Measurements from ENCODE around the gene NDUFV1.
"Not testable (repeated sequence)": the region's sequence is repeated elsewhere in the genome, so short reads cannot be mapped to it uniquely, and the experiment has no call there.

Gene NDUFV1

DNA sequence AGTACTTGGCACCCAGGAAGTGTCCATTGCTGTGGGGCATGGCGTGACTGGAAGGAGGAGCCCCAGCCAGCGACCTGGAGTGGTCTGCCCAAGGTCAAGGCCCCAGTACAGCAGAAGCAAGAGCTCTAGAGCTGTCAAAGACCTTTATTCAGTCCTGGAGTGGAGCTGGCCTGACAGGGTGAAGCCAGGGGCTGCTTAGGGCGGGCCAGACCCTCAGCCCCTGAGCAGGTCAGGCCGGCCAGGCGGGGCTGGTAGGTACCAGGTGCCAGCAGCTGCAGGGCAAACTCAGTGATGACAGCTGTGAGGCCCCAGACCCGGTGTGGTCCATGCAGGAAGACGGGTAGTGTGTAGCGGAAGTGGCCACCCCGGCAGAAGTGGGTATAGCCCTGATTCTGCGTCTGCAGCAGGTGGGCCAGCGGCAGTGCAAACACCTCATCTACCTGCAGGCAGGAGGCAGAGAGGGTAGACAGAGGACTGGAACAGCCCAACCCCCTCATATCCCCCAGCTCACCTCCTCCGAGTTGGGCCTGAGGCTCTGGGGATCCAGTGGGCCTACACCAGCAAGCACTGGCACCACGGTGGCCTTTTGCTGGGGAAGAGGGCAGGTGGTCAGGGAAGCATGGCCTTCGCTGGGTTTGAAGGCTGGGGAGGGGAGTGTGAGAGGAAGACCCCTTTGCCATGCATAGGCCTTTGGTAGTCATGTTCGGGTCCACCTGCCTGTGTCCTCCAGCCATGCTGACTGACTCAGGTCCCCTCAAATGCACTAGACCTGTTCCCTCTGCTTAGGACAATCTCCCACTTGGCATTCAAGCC, 21.3 kb downstream of the NDUFV1 start:
- DNase-seq (ENCODE audit: low read depth in 2 of 2), result no peak

DNA sequence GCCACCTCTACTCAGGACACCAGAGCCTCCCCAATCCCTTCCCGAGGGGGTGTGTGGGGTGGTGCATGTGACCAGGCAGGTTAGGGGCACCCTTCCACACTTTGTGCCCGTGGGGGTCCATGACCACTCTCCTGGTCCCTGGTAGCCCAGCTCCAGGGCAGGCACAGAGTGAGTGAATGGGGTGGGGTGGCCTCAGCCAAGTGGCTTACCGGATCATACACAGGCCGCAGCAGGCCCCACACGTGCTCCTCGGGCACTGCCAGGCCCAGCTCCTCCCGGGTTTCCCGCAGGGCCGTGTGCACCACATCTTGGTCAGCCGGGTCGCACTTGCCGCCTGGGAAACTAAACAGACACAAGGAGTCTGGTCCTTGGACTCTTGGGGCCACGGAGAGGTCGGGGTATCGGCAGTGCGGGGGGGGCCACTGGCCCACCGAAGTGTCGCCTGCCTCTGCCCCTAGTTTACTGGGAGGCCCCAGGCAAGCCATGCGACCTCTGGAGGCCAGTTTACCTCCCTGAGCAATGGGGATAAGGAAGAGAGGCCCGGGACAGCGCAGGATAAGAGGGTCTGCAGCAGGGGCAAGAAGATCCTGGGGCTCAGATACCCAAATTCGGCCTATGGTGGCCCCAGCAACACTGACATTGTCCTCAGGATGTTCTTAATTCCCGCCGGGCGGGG, 22.1 kb downstream of the NDUFV1 start:
- DNase-seq (ENCODE audit: low read depth in 2 of 2), result no peak

DNA sequence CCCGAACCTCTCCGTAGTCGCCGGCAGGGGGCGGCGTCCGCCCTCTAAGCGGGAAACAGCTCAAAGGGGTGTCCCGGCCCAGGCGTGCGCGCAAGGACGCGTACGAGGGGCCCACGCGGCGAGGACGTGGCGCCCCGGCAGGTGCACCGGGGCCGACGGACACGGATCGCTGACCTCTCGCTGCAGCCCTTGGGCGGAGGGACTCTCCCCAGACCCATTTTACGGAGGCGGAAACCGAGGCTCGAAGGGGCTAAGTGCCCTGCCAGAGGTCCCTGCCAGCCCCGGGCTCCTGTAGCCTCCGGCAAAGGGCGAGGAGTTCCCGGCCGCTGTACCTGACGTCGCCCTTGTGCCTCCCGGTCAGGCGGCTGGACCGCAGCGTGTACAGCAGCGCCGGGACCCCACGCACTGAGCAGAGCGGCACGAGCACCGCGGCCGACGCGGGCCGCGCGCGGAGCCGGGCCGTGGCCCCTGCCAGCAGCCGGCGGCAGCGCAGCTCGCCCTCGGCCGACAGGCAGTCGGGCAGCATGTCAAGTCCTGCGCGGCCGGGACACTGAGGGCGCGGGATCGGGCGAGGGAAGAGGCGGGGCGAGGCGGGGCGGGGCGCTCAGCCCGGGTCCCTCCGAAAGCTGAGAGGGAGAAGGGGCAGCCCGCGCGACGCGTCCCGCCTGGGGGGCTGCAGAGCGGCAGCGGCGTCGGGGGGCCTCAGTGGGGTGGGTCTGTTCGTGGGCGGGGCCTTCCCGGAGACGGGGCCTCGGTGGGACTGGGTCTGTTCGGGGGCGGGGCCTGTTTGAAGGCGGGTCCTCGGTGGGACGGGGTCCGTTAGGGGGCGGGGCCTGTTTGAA, 22.9 kb downstream of the NDUFV1 start, which contains the start of gene NUDT8:
TSS of gene NUDT8 (minus strand) at position 552 of the 842 bp plus-strand sequence. CDS start at position 526, 26 bp downstream.
- peak; percentile 32 to 37 for DNase-seq (ENCODE audit: low read depth in 2 of 2)

DNA sequence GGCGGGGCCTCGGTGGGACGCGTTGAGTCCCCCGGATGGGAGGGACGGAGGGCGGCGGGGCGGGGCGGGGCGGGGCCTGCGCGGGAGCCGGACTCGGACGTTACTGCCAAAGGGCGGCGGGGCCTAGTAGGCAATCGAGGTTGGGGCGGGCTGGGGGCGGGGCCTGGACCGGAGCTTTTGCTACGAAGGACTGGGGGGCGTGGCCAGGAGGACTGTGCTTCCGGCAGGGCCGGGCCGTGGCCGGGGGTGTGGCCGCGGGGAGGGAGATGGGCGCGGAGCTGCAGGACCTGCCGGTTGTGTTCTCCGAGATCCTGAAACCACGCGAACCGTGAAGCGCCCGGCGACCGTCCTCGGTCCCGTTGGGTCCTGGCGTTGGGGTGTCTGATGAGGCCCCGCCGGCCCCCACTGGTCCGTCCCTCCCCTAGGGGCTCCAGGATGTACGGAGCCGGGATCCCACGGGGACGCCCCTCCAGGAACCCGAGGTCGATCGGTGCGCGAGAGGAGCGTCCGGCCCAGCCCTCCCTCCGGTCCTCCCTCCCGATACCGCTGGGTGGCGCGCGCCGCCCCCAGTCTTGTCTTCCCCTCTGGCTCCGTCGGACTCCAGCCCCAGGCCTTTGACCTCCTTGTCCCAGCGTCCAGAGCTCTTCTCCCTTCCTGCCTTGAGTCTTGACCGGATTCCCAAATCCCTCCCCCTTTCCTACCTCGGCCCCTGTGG, 23.6 kb downstream of the NDUFV1 start:
- DNase-seq (ENCODE audit: low read depth in 2 of 2), result peak; percentile 92

DNA sequence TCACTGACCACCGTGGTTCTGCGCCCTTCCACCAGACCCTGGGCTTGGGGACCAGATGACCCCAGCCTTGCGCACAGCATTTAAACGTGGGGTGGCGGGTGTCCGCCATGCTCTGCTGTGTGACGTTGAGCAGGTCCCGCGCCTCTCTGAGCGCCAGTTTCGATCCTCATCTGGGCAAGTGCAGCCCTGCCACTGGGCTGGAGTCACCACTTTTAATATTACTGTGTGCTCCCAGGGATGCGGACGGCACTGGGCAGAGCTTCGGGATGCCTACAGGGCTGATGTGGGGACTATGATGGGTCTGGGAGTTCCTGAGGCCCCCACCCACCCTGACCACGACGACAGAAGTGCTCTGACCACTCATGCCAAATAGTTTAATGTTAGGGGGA, 24.2 kb downstream of the NDUFV1 start:
- no peak for DNase-seq (ENCODE audit: low read depth in 2 of 2)

DNA sequence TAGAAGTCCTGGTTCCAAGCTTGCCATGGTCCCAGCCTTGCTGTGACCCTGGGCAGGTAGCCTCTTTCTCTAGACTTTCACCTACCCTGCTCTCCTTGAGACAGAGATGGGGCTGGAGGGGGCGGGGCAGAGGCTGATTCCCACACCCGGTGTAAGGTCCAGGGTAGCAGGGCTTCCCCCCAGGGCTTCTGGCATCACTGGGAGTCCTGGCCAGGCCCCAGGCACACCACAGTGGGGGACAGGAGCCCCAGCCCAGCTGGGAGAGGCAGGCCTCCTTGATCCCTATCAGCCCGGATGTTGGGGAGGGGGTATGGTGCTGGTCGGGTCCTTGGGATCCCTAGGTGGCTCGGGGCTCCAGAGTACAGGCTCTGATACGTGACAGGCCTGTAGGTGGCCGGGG, 24.7 kb downstream of the NDUFV1 start:
- DNase-seq (ENCODE audit: low read depth in 2 of 2), result no peak

DNA sequence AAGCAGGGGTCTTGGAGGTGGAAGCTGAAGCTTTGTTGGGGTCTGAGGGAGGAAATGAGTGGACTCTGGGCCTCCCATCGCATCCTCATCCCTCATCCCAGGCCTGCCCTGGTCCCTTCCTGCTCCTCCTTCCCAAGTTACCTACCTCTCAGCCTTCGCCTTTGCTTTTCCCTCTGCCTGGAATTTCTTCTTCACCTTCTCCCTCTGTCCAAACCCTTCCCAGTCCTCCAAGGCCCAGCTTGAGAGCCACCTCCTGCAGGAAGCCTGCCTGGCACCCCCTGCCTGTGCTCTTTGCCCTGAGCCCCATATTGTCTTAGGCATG, 25.1 kb downstream of the NDUFV1 start:
- no peak for DNase-seq (ENCODE audit: low read depth in 2 of 2)

DNA sequence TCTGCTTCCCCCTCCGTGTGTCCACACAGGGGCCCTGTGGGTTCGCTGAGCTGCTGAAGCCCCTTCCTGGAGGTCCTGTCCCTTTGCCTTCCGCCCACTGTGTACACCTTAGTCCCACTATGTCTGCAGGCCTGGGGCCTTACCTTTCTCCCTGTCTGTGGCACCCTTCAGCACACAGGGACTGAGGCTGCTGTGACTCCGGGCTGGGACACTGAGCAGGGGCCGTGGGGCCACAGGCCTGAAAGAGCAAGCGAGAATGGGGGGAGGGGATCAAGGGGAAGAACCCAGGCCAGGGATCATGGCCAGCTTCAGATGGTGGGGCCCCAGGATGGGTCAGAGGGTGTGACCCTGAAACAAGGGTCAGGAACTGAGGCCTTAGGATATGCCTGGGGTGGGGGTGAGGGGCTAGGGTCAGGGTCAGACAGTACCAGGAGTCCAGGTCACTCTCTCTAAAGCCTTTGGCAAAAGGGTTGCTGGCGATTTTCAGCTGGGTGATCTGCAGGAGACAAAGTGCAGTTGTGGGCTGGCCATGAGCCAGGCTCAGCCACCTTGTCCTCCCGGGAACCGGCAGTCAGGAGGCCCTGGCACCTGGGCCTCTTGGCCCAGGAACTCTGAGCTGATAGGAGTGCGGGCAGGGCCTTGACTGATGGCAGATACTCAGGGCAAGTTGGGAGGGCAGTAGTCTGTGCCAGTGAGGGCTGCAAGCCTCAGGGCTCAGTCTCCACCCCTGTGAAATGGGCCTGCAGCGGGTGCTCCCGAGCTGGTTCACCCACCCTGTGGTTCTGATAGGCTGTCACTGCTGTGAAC, 25.6 kb downstream of the NDUFV1 start:
- DNase-seq (ENCODE audit: low read depth in 2 of 2), result no peak

DNA sequence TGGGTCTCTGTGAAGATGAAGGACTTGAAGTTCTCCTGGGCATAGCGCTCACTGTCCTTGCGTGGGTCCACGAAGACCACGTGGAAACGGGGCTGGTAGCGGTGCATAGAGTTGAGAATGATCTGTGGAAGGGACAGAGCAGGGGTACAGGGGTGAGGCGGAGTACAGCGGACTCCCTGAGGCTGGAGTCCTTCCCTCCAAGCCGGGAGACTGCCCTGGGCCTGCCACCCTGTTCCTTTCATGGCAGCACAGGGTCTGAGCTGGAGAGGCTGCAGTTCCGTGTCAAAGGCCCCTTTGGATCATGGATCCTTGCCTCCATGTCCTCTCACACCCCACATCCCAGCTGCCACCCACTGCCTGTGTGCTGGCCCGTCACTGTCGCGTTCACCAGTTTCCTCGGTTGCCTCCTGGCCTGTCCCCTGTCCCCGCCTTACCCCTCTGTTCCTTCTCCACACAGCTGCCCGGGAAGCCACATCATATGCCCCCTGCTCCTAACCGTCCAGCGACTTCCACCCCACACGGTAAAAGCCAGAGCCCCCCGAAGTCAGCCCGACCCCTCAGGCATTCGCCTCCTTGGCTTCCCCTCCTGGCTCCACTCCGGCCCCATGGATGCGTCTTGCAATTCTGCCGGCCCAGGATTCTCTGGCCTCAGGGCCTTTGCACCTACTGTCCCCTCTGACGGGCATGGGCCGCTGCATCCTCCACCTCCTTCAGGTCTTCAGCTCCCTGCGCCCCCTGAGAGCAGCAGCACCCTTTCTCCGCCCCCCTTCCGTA, 26.4 kb downstream of the NDUFV1 start:
- no peak for DNase-seq (ENCODE audit: low read depth in 2 of 2)

DNA sequence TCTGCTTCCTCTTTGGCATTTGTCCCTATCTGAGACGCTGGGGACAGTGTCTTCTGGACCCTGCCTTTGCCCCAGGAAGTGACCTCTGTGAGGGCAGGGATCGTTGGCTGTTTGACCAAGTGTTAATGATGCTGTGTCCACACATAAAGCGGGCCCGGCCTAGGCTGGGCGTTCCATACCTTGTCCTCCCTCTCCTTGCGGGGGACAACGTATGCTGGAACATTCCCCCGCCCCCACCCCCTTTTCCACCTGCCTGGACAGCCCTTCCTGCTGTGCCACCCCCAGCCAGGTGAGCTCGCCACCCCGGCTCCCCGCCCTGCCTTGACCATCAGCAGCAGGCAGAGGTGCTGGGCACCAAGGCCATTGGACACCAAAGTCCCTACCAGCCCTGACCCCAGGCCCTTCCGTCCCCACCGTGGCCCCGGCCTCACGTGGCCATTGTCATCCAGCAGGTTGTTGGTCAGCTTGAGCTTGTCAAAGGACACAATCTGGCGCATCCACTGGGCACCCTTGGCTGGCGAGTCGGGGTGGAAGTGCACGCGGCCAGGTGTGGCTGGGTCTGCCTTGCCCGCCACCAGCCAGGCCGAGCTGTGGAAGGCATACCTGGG, 27.1 kb downstream of the NDUFV1 start:
- no peak for DNase-seq (ENCODE audit: low read depth in 2 of 2)

DNA sequence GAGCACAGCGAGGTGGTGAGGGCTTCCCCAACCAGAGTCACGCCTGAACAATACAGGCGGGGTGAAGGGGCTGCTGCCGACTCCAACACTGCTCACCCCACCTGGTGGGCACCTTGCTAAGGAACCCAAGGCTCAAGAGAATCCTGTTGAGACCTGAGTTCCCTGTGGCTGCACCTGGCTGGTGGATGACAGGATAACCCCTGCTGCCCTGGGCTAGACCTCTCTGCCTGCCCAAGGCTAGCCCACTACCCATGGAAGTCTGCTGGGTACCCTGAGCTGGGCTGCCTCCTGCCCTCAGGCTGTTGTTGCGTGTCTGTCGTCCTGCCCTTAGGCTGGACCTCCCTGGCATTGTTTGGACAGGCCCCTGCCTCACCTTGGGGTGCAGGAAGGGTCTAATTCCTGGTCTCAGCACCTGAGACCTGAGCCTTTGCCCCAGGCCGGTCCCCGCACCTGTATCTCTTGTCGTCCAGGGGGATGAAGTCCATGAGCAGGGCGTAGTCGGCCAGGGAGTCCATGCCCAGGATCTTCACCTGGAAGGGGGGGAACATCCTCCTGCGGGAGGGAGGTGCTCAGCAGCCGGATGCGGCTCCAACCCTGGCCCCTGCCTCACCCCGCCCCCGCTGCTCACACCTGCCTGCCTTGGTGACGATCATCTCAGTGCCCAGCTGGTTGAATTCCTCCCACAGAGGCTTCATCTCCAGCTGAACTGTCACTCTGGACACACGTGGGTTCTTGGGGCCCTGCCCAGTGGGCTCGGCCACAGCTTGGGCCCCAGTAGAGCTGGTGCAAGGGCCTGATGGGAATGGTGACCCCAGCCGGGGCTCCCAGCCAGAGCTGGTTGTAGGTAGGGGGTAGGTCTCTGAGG, 27.9 kb downstream of the NDUFV1 start:
- DNase-seq (ENCODE audit: low read depth in 2 of 2), result no peak

DNA sequence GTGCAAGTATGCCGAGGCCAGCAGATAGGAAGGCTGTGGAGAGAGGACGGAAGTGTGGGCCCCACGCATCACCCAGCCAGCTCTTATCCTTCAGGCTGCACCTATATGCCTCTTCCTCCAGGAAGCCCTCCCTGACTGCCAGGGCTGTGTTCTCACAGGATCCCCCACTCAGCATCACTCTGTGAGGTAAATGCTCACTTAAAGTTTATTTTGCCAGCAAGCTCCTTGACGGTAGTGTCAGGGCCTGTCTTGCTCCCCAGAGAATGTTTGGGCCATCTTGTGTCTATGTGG, 28.4 kb downstream of the NDUFV1 start:
- no peak for DNase-seq (ENCODE audit: low read depth in 2 of 2)

DNA sequence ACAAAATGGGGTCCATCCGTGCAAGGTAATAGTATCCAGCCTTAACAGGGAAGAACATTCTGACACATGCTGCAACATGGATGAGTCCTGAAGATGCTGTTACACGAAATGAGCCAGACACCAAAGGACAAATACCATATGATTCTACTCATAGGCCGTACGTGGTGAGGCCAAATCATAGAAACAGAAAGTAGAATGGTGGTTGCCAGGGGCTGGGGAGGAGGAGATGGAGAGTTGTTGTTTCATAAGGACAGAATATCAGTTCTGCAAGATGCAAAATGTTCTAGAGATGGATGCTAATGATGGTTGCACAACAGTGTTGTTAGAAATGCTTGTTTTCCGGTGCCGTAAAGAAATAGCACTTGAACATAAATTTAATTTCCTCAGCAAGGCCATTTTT, 30.2 kb downstream of the NDUFV1 start:
- no peak for DNase-seq (ENCODE audit: low read depth in 2 of 2)

DNA sequence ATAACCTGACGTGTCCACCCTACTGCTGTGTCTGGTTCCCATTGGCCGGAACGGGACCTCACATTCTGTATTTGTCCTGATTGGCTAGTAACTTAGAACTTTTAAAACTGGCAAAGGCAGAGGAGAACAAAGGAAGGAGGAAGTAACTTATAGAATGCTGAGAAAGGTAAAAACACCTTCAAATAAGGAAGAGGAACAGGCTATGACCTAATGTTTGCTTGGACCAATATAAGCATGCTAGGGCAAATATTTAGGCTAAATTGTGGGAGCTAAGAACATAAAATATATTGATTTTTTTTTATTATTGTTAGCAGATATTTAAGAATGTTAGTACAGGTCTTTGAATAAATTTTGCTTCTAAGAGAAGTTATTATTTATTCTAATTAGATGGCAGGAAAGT, 30.7 kb downstream of the NDUFV1 start:
- DNase-seq (ENCODE audit: low read depth in 2 of 2), result not testable (repeated sequence)

DNA sequence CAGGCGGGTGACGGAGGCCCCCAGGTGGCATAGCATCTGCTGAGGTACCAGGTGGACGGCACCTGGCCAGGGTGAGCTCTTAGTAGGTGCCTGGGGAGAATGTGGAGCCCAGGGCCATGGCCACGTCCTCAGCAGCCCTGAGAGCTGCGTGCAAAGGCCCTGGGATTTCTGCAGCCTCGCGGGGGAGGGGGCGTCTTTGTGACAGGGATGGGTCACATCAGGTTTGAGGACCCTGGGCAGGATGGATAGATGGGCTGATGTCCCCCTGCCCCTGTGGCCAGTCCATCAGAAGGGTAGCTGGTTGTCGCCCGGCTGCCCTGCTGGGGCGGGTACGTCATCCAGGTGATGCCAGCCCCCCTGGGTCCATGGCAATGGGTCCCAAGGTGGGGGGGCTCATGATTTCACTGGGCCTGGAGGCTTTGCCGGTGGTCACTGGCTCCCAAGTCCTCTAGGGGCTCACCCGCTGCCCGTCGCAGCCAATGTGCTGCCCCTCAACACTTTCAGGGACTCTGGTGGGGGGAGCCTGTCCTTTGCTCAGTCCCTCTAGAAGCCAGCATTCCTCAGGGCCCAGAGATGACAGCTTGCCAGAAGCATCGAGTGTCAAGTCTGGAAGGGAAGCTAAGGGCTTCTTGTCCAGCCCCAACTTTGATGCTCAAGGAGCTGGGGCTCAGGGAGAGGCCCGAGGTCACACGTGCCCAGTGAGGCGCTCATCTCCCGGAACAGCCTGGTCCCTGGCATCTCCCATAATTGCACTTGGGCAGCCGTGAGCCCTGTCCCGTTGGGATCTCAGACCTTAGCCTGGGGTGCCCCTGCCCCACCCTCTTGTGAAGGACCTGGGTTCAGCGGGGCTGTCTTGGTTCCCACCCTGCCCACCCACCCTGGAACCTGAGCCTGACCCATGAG, 32.0 kb downstream of the NDUFV1 start:
- DNase-seq (ENCODE audit: low read depth in 2 of 2), result no peak

DNA sequence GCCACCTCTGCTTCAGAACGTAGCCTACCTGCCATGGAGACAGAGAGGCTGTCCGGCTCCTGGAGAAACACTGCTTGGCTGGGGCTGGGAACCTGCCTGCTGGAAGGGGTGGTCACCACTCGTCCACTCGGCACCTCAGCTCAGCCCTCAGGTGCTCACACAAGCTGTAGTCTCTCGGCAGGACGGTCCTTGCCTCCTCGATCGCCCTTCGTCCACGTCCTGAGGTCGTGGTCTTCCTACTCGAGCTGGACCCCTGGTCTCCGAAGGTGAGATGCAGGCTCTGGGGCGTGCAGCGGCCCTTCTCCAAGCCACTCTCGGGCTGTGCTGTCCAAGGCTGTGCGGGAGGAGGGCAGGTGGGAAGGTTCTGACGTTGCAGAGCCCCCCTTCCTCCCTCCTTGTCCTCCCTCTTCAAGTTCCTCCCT, 32.7 kb downstream of the NDUFV1 start, which contains the start of gene TBX10:
TSS of gene TBX10 (minus strand) at position 326 of the 422 bp plus-strand sequence. CDS start at position 35, 291 bp downstream.
- no peak for DNase-seq (ENCODE audit: low read depth in 2 of 2)

DNA sequence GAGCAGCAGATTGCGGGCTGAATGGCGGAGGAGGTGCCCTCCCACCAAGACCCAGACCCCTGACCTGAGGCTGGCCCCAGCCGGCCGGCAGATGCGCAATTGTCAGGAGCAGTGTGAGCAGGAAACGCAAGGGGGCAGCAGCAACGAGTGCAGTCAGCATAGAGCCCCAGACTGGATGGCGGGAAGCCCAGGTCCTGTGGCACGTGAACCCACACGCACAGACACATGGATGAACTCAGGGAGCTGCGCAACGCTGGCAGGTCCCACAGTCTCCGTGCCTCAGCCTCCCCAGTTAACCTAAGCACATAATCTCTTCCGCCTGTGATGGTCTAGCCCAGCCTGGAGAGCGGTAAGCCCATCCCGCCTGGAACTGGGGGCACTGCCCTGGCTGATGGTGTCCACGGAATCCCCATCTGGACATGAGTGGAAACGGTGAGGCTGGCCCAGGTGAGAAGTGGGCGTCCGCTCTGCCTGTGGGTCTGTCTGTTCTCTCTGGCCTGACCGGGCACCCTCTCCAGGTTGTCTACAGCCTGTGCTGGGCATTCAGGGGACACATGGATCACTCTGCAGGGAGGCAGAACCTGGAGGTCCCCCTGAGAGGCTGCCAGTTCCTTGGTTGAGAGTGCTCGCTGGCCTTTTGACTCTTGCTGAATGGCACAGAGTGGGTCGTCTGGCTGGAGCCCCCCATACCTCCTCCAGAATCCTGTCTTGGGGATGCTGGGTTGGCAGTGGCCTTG, 33.5 kb downstream of the NDUFV1 start:
- DNase-seq (ENCODE audit: low read depth in 2 of 2), result no peak

Data from fibroblast of skin of left quadriceps (primary cell).